Breast epithelium (tissue), 4 donors: Measurements from ENCODE around the gene NAT9. TPM values are rescaled to one million over a fixed set of nuclear protein-coding genes. Genes with fewer than 3 reads are reported as not detected.

Experiments
- DNase-seq, 2 donors: peaks; one replicate each; pipeline ENCODE4 v3.0.0-alpha.2; 2019; ENCODE audit warnings: low spot score in 2 of 2
- H3K27ac ChIP-seq, 2 donors: fragments of 200-600 bp; sonication (generic) in 1 of 2; one replicate each; pipeline ENCODE4 v1.5.1; 2016 to 2019; ENCODE audit warnings: mild to moderate bottlenecking in 1 of 2
- H3K27me3 ChIP-seq, 2 donors: fragments of 200-600 bp; sonication (generic) in 1 of 2; one replicate each; pipeline versions ENCODE4 v1.5.1 to v1.6.0; 2017 to 2019; ENCODE audit warnings: control low read depth in 1 of 2, mild to moderate bottlenecking in 1 of 2
- H3K36me3 ChIP-seq: fragments of 200-600 bp; one replicate; pipeline ENCODE4 v1.5.1; 2019
- H3K4me1 ChIP-seq, 2 donors: fragments of 200-600 bp; sonication (generic); one replicate each; pipeline ENCODE4 v1.5.1; 2016 to 2019; ENCODE audit warnings: control low read depth in 1 of 2
- H3K4me3 ChIP-seq, 3 donors: fragments of 200-600 bp; sonication (generic); 1 replicate in 2 of 3; 2 replicates in 1 of 3; pipeline ENCODE4 v1.5.1; 2016 to 2019; ENCODE audit warnings: mild to moderate bottlenecking in 3 of 3, moderate library complexity in 2 of 3
- H3K9me3 ChIP-seq, 2 donors: fragments of 200-600 bp; sonication (generic) in 1 of 2; one replicate each; pipeline ENCODE4 v1.5.1; 2016 to 2019; ENCODE audit warnings: control low read depth in 1 of 2
- CTCF ChIP-seq, 3 donors: fragments of 450-650 bp; IDR thresholded peaks; one replicate each; pipeline ENCODE4 v1.5.1; 2016 to 2017; ENCODE audit warnings: antibody characterized with exemption in 3 of 3, mild to moderate bottlenecking in 3 of 3, moderate library complexity in 3 of 3
- POLR2A ChIP-seq: fragments of 450-650 bp; IDR thresholded peaks from one replicate; pipeline ENCODE4 v1.6.1; 2016; ENCODE audit warnings: antibody characterized with exemption, mild to moderate bottlenecking, moderate library complexity
- POLR2AphosphoS5 ChIP-seq, 3 donors: sonication (generic); formaldehyde crosslinking; IDR thresholded peaks; one replicate each; pipeline ENCODE4 v1.6.1; 2017; ENCODE audit warnings: antibody characterized with exemption in 3 of 3
- intact Hi-C: fragments of 100-400 bp; cut with DNase I; formaldehyde crosslinking; loops from one replicate; pipeline ENCODE4 v1.15.1; 2023; ENCODE audit warnings: low total_unique reads
- total RNA-seq, 3 donors: library from RNA; depleted of rRNA; stranded (reverse); fragments of >200 nt; gene quantifications; one replicate each; pipeline ENCODE4 v1.1.0, GENCODE V29; 2016

The NAT9 gene
- total RNA-seq, 3 donors from 2014 or later = 20.6 to 41.3 (median 40.0) TPM

- TF ChIP-seq POLR2A = no peak
- peak; percentile 99 to 100 (median 99) for TF ChIP-seq CTCF (IDR thresholded peaks at IDR 0.05)
- peak; percentile 78 to 83 (median 78) for TF ChIP-seq POLR2AphosphoS5 (IDR thresholded peaks at IDR 0.05)
- peak overlapping the region; percentile 69 to 76 for H3K27ac ChIP-seq
- peak overlapping the region in 2 of 3 donors; percentile 23 to 46 for H3K4me3 ChIP-seq
- peaks cover 0 to 19% of the 10 kb centered on the region in 2 donors for H3K27me3 ChIP-seq
- no peaks in the 10 kb centered on the region for H3K9me3 ChIP-seq
- H3K4me1 ChIP-seq = peaks cover 0 to under 1% of the 10 kb centered on the region in 2 donors
- peak; percentile 84 to 95 for DNase-seq
- intact Hi-C loops = loop anchor here (2.0 kb wide), 1 partner anchor 28 kb away; no protein-coding TSS in a partner anchor
- no peaks in the 10 kb centered on the region for H3K36me3 ChIP-seq
Observed at GRCh38 chr17:74744714-74745547, 31.2 kb downstream of the NAT9 start.

- intact Hi-C loops = loop anchor here (2.0 kb wide), 1 partner anchor 28 kb away; no protein-coding TSS in a partner anchor
- no peak overlapping the region for H3K4me3 ChIP-seq
- H3K27ac ChIP-seq = peak overlapping the region; percentile 69 to 76
- no peaks in the 10 kb centered on the region for H3K9me3 ChIP-seq
- no peaks in the 10 kb centered on the region for H3K4me1 ChIP-seq
- no peak for DNase-seq
- peaks cover 0 to 25% of the 10 kb centered on the region in 2 donors for H3K27me3 ChIP-seq
- no peak for TF ChIP-seq POLR2A
- TF ChIP-seq CTCF (IDR thresholded peaks at IDR 0.05) = no peak
- no peak for TF ChIP-seq POLR2AphosphoS5 (IDR thresholded peaks at IDR 0.05)
- no peaks in the 10 kb centered on the region for H3K36me3 ChIP-seq
Observed at GRCh38 chr17:74744349-74744713, 31.8 kb downstream of the NAT9 start.

GRCh38 chr17:74743755-74744154 lies 32.4 kb downstream of the NAT9 start:
- Histone ChIP-seq H3K36me3 (no peaks in the 10 kb centered on the region), H3K27ac (no peak overlapping the region), H3K9me3 (no peaks in the 10 kb centered on the region), H3K4me3 (no peak overlapping the region), H3K27me3 (peaks cover 0 to 31% of the 10 kb centered on the region in 2 donors), H3K4me1 (no peaks in the 10 kb centered on the region)
- no peak for DNase-seq
- intact Hi-C loops = loop anchor here (2.0 kb wide), 1 partner anchor 29 kb away; no protein-coding TSS in a partner anchor
- no peak for TF ChIP-seq POLR2A
- TF ChIP-seq CTCF (IDR thresholded peaks at IDR 0.05) = no peak
- no peak for TF ChIP-seq POLR2AphosphoS5 (IDR thresholded peaks at IDR 0.05)

- Histone ChIP-seq H3K9me3 (no peaks in the 10 kb centered on the region), H3K4me1 (no peaks in the 10 kb centered on the region), H3K27me3 (peaks cover 0 to 38% of the 10 kb centered on the region in 2 donors), H3K27ac (no peak overlapping the region), H3K4me3 (no peak overlapping the region), H3K36me3 (no peaks in the 10 kb centered on the region)
- no peak for TF ChIP-seq POLR2AphosphoS5 (IDR thresholded peaks at IDR 0.05)
- TF ChIP-seq CTCF (IDR thresholded peaks at IDR 0.05) = no peak
- no peak for TF ChIP-seq POLR2A
- DNase-seq = no peak
- intact Hi-C loops = no loop called here
Observed at GRCh38 chr17:74742978-74743545, 33.1 kb downstream of the NAT9 start.

GRCh38 chr17:74742153-74742515 lies 34.0 kb downstream of the NAT9 start:
- no peak for DNase-seq
- Histone ChIP-seq H3K4me1 (no peaks in the 10 kb centered on the region), H3K36me3 (no peaks in the 10 kb centered on the region), H3K27me3 (peaks cover 0 to 46% of the 10 kb centered on the region in 2 donors), H3K9me3 (no peaks in the 10 kb centered on the region), H3K4me3 (no peak overlapping the region), H3K27ac (no peak overlapping the region)
- intact Hi-C loops = no loop called here
- TF ChIP-seq POLR2AphosphoS5 (IDR thresholded peaks at IDR 0.05) = no peak
- TF ChIP-seq CTCF (IDR thresholded peaks at IDR 0.05) = no peak
- no peak for TF ChIP-seq POLR2A
